Measurements from ENCODE around the gene ALOX12B. TPM values are rescaled to one million over a fixed set of nuclear protein-coding genes. Genes with fewer than 3 reads are reported as not detected.

ALOX12B gene
- total and polyA plus RNA-seq, 2 experiments from 2014 or later, result 0.16 to 1.4 TPM

DNA sequence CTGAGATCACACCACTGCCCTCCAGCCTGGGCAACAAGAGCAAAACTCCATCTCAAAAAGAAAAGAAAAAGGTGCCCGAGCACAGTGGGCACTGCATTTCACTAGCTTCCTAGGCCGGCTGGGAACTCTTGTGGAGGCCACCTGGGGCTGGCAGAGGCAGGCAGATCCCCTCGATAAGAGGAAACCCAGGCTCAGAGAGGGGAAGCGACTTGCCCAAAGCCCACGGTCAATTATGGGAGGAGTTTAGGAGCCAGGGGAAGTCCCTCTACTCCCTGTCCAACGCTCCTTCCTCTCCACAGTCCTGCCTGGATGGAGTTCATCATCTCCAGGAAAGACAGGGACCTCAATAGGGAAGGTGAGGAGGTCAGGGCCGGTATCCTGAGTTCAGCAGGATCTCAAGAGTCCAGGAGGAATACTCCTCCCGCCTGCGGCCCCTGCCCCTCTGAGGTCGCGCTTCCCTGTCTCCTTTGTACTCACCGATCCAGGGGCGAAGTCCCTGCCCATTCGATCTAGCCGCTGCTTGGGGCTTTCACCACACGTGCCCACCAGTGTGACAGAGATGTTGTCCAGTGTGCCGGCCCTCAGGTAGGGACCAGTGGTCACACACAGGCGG lies 30.0 kb upstream of the ALOX12B start:
- H3K4me3 Mint-ChIP-seq, result peak overlapping the region; percentile 83
- H3F3A ChIP-seq (replicated peaks; ENCODE audit: low read depth), result 0 out of 2 replicates have a peak, but pooled peaks cover 4% of the 10 kb centered on the region
- H4K20me1 ChIP-seq (replicated peaks; ENCODE audit: insufficient read depth), result no peaks in the 10 kb centered on the region
- DNase-seq (ENCODE audit: low spot score) (no peak), ATAC-seq (no peak)
- peaks cover 6% of the 10 kb centered on the region; the same call in 2 of the 3 replicates for H3K4me1 Mint-ChIP-seq
- no peaks in the 10 kb centered on the region for H3K36me3 ChIP-seq (ENCODE audit: insufficient read depth)
- H3K27me3 ChIP-seq (ENCODE audit: insufficient read depth), result peaks cover 69% of the 10 kb centered on the region
- H3K9me3 Mint-ChIP-seq, result peaks cover 17% of the 10 kb centered on the region
- peak overlapping the region; percentile 66 for H3K4me3 ChIP-seq
- H3K9me2 ChIP-seq (ENCODE audit: insufficient read depth), result no peaks in the 10 kb centered on the region
- no peak overlapping the region for H3K27ac Mint-ChIP-seq
- peak; percentile 63 for TF ChIP-seq EZH2 (IDR thresholded peaks at IDR 0.05; ENCODE audit: low read depth, unreplicated experiment)
- no peak for TF ChIP-seq STAT1 (IDR thresholded peaks at IDR 0.05; ENCODE audit: unreplicated experiment)
- TF ChIP-seq, protein P1, sequence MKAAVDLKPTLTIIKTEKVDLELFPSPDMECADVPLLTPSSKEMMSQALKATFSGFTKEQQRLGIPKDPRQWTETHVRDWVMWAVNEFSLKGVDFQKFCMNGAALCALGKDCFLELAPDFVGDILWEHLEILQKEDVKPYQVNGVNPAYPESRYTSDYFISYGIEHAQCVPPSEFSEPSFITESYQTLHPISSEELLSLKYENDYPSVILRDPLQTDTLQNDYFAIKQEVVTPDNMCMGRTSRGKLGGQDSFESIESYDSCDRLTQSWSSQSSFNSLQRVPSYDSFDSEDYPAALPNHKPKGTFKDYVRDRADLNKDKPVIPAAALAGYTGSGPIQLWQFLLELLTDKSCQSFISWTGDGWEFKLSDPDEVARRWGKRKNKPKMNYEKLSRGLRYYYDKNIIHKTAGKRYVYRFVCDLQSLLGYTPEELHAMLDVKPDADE (IDR thresholded peaks at IDR 0.05), result no peak
- TF ChIP-seq POLR2AphosphoS5 (IDR thresholded peaks at IDR 0.05; ENCODE audit: low read depth), result no peak
- no peak for TF ChIP-seq JUNB (IDR thresholded peaks at IDR 0.05; ENCODE audit: unreplicated experiment)
- TF ChIP-seq, protein P2, sequence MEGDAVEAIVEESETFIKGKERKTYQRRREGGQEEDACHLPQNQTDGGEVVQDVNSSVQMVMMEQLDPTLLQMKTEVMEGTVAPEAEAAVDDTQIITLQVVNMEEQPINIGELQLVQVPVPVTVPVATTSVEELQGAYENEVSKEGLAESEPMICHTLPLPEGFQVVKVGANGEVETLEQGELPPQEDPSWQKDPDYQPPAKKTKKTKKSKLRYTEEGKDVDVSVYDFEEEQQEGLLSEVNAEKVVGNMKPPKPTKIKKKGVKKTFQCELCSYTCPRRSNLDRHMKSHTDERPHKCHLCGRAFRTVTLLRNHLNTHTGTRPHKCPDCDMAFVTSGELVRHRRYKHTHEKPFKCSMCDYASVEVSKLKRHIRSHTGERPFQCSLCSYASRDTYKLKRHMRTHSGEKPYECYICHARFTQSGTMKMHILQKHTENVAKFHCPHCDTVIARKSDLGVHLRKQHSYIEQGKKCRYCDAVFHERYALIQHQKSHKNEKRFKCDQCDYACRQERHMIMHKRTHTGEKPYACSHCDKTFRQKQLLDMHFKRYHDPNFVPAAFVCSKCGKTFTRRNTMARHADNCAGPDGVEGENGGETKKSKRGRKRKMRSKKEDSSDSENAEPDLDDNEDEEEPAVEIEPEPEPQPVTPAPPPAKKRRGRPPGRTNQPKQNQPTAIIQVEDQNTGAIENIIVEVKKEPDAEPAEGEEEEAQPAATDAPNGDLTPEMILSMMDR (conservative IDR thresholded peaks at IDR 0.05; ENCODE audit: low read depth in 2 of 2), result no peak
- TF ChIP-seq NANOG (IDR thresholded peaks at IDR 0.05; ENCODE audit: borderline replicate concordance), result no peak
- TF ChIP-seq ZNF331 (CRISPR knock-in tag; IDR thresholded peaks at IDR 0.05; ENCODE audit: low read depth), result no peak
- no peak overlapping the region for H3K27ac ChIP-seq (ENCODE audit: low read depth)
- H3K4me1 ChIP-seq (ENCODE audit: insufficient read depth), result peaks cover 7% of the 10 kb centered on the region; the same call in 1 of the 2 replicates
- no peaks in the 10 kb centered on the region for H3K79me2 ChIP-seq (replicated peaks; ENCODE audit: insufficient read depth)
- peak overlapping the region; percentile 75 for H3K4me2 ChIP-seq
- peaks cover 79% of the 10 kb centered on the region for H3K27me3 Mint-ChIP-seq (ENCODE audit: insufficient read depth, low read depth, poor library complexity)
- peaks cover 13% of the 10 kb centered on the region for H3K36me3 Mint-ChIP-seq (ENCODE audit: low read depth)
- H2AFZ ChIP-seq, result peak overlapping the region; percentile 98

DNA sequence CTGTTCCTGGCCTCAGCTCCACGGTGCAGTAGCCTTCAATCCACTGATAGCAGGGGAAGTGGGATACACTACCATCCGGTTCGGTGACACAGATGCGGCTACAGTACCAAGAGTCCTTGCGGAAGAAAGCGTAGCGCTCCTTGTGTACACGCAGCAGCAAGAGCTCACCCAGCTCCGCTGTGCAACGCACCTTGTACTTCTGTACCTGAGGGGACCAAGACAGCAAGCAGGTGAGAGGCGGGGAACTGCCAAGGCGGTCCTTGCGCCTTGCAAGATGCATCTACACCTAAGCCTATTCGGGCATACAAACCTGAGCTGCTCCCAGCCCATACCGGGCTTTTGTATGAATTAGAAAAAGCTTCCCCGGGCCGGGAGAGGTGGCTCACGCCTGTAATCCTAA lies 29.3 kb upstream of the ALOX12B start:
- Histone ChIP-seq H4K20me1 (replicated peaks; ENCODE audit: insufficient read depth) (no peaks in the 10 kb centered on the region), H2AFZ (no peak overlapping the region; the same call in 1 of the 2 replicates), H3K4me1 (ENCODE audit: insufficient read depth) (peaks cover 7% of the 10 kb centered on the region; the same call in 1 of the 2 replicates), H3K9me2 (ENCODE audit: insufficient read depth) (no peaks in the 10 kb centered on the region), H3K27ac (ENCODE audit: low read depth) (no peak overlapping the region), H3K27me3 (ENCODE audit: insufficient read depth) (peaks cover 69% of the 10 kb centered on the region), H3K4me3 (peak overlapping the region; percentile 66), H3K79me2 (replicated peaks; ENCODE audit: insufficient read depth) (no peaks in the 10 kb centered on the region), H3K4me2 (no peak overlapping the region), H3K36me3 (ENCODE audit: insufficient read depth) (no peaks in the 10 kb centered on the region), H3F3A (replicated peaks; ENCODE audit: low read depth) (0 out of 2 replicates have a peak, but pooled peaks cover 4% of the 10 kb centered on the region)
- H3K9me3 Mint-ChIP-seq, result peaks cover 17% of the 10 kb centered on the region
- ATAC-seq (no peak), DNase-seq (ENCODE audit: low spot score) (no peak)
- H3K36me3 Mint-ChIP-seq (ENCODE audit: low read depth), result peaks cover 13% of the 10 kb centered on the region
- H3K4me1 Mint-ChIP-seq, result peaks cover 4% of the 10 kb centered on the region; the same call in 2 of the 3 replicates
- no peak overlapping the region for H3K27ac Mint-ChIP-seq
- H3K27me3 Mint-ChIP-seq (ENCODE audit: insufficient read depth, low read depth, poor library complexity), result peaks cover 74% of the 10 kb centered on the region
- H3K4me3 Mint-ChIP-seq, result peak overlapping the region; percentile 7; the same call in 2 of the 3 replicates
- no peak for TF ChIP-seq ZNF331 (CRISPR knock-in tag; IDR thresholded peaks at IDR 0.05; ENCODE audit: low read depth)
- TF ChIP-seq NANOG (IDR thresholded peaks at IDR 0.05; ENCODE audit: borderline replicate concordance), result no peak
- TF ChIP-seq REST (IDR thresholded peaks at IDR 0.05; ENCODE audit: unreplicated experiment), result no peak
- TF ChIP-seq CREB1 (CRISPR knock-in tag; IDR thresholded peaks at IDR 0.05; ENCODE audit: low read depth), result no peak

Measured in GM23338 (cell line).